DND-41 (cell line): ENCODE measurements around the gene MMP2.

Experiments
- EZH2 ChIP-seq: IDR thresholded peaks from 3 replicates; pipeline ENCODE4 v1.6.1; 2012; ENCODE audit warnings: borderline replicate concordance, low read depth, mild to moderate bottlenecking, moderate library complexity, low read length, inconsistent platforms; ENCODE audit not compliant: severe bottlenecking
- TF ChIP-seq, protein P1 (sequence below): IDR thresholded peaks from 2 replicates; pipeline ENCODE4 v1.5.1; 2012; ENCODE audit warnings: borderline replicate concordance, low read length, moderate library complexity, mild to moderate bottlenecking; ENCODE audit not compliant: poor library complexity, severe bottlenecking; ENCODE audit errors: extremely low read depth

DNA sequence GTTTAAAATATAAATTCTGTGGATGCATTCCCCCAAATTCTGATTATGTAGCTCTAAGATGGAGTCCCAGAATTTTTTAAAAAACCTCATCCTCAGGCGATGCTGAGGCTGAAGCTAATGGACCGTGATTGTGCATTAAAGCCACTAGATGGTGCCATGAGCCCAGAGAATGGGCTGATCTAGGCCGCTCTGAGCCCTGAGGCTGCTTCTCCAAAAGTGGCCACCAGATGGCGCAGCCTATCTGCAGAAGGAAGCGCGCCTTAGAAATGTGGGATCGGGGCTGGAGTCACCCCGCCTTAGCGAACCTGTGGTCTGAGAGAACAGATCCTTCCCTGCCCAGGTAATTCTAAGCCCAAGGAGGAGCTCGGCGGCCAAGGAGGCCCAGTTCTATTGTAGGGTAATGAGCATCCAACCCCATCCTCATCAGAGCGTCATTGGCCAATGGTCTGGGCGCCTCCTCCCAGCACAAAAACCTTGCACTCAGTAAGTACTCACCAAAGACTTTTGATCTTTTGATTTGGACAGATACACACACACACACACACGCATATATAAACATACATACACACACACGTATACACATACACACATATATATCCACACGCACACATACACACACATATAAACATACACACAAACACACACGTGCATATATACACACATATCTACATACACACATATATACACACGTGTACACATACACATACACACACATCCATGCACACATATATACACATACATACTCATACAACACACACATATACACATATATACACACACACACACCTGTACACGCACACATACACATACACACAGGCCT, 13.7 kb upstream of the MMP2 start:
- TF ChIP-seq EZH2, result no peak
- TF ChIP-seq, protein P1, sequence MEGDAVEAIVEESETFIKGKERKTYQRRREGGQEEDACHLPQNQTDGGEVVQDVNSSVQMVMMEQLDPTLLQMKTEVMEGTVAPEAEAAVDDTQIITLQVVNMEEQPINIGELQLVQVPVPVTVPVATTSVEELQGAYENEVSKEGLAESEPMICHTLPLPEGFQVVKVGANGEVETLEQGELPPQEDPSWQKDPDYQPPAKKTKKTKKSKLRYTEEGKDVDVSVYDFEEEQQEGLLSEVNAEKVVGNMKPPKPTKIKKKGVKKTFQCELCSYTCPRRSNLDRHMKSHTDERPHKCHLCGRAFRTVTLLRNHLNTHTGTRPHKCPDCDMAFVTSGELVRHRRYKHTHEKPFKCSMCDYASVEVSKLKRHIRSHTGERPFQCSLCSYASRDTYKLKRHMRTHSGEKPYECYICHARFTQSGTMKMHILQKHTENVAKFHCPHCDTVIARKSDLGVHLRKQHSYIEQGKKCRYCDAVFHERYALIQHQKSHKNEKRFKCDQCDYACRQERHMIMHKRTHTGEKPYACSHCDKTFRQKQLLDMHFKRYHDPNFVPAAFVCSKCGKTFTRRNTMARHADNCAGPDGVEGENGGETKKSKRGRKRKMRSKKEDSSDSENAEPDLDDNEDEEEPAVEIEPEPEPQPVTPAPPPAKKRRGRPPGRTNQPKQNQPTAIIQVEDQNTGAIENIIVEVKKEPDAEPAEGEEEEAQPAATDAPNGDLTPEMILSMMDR, result peak; percentile 99
